ENCODE results near the gene MPDU1.
"Not testable (repeated sequence)": the region's sequence is repeated elsewhere in the genome, so short reads cannot be mapped to it uniquely, and the experiment has no call there.

MPDU1 gene

DNA sequence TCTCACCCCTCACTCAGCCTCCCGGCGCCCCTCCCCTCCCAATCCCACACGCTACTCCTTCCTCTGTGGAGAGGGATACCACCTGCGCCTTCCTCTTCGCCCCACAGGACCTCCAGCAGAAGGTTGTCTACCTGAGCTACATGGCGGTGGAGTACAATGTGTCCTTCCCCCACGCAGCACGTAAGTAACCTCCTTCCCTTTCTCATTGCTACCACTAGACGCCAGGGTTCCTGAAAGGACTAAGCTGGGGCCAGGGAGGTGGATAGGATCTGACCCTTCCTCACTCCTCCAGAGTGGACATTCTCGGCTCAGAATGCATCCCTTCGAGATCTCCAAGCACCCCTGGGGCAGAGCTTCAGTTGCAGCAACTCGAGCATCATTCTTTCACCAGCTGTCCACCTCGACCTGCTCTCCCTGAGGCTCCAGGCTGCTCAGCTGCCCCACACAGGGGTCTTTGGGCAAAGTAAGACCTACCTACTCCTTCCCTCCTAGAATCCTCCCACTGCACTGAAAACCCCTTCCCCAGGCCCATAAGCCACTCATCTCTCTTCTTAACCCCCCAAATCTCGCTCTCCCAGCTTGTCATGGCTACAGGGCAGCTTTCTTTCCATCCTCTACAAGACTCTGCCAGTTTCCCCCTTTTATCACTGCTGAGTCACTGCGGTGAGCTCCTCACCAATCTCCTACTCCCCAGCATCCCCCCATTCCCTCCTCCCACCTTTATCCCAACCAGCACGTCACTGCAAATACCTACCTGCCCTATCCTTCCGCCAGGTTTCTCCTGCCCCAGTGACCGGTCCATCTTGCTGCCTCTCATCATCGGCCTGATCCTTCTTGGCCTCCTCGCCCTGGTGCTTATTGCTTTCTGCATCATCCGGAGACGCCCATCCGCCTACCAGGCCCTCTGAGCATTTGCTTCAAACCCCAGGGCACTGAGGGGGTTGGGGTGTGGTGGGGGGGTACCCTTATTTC is 2.8 kb upstream of the MPDU1 start:
- DNase-seq (ENCODE audit: low read depth in 2 of 2, low spot score in 1 of 2): no peak

- DNase-seq (ENCODE audit: low read depth in 2 of 2, low spot score in 1 of 2): no peak
These were observed 1.0 kb upstream of the MPDU1 start for GRCh38 chr17:7582396-7583252.

DNA sequence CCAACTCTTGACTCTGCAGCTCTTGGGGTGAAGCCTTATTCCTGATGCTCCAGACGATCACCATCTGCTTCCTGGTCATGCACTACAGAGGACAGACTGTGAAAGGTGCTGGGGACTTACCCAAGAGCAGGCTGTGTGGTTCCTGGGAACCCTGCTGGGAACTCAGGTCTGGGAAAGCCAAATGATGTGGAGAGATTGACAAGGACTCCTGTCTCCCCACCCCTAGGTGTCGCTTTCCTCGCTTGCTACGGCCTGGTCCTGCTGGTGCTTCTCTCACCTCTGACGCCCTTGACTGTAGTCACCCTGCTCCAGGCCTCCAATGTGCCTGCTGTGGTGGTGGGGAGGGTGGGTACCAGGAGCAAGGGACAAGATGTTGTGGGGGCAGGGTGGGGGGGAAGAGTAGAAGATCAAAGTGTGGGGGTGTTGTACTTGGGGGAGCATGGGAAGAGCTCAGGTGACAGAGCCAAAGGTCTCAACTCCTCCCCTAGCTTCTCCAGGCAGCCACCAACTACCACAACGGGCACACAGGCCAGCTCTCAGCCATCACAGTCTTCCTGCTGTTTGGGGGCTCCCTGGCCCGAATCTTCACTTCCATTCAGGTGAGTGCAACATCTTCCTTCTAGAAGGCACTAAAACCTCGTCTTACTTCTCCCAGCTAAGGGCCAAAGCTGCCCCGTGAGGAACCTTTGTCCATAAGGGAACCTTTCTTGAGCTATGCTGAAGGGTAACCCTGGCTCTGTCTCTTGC is 3.2 kb downstream of the MPDU1 start:
- DNase-seq (ENCODE audit: low read depth in 2 of 2, low spot score in 1 of 2): no peak

- DNase-seq (ENCODE audit: low read depth in 2 of 2, low spot score in 1 of 2): no peak
These were observed 3.9 kb downstream of the MPDU1 start for GRCh38 chr17:7587420-7588151.

- DNase-seq (ENCODE audit: low read depth in 2 of 2, low spot score in 1 of 2): no peak
These were observed 5.0 kb downstream of the MPDU1 start for GRCh38 chr17:7588553-7589203.

DNA sequence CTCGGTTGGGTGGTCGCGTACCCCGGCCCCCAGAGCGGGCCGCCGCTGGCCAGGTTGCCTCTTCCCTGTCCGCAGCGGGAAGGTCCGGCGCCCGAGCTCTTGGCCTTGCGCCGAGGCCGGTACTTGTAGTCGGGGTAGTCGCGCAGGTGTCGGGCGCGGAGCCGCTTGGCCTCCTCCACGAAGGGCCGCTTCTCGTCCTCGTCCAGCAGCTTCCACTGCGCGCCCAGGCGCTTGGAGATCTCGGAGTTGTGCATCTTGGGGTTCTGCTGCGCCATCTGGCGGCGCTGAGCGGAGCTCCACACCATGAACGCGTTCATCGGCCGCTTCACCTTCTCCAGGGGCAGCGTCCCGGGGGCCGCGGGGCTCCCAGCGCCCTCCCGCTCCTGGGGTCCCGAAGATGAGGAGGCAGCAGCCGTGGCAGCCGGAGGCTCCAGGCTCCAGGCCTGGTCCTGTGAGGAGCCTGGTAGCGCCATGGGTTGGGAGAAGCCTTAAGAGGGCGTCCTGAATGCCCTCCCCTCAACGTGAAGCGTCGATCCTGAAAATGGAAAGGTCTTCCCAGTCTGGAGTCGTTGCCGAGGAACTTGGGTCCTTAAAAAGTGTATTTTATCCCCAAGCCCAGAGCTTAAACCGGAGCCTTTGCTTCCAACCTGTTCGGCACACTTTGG is 5.7 kb downstream of the MPDU1 start:
- peak in 1 of 2 donors; percentile 31 for DNase-seq (ENCODE audit: low read depth in 2 of 2, low spot score in 1 of 2)

DNA sequence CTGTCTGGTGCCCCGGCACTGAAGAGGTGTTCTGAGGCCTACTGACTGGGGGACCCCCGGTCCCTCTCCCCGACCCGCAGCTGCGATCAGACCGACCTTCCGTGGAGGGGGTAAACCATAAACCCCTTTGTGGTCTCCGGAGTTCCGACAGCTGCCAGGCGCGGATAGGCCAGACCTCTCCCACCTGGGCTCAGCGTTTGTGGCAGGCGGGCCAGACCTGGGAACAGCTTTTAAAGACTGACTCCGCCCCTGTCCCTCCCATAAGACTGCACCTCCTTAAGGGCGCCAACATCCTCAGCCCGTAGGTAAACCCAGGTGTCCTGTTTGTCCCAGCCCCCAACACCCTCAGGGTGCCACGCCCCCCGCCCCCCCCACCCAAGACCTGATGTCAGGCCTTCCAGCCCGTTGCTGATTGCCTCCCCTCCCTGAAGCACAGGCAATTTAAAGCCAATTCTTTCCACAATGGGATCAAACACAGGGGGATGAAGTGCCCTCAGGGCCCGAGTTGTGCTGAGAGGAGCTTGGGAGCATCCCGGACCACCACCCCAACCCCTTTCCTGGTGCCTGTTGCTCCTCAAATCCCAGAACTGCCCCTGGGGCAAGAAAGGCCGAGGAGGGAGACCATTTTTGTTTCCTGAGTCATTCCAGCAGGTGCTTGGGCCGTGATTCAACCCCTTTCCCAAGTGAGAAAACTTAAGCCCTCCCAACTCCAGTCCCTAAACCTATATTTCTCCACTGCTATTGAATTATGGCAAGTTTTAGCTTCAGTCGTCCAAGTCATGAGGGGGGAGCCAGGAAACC is 6.4 kb downstream of the MPDU1 start, which contains the start of gene SOX15:
SOX15 (minus strand) TSS at position 204 of the 801 bp plus-strand sequence. CDS start 418 bp downstream, outside the sequence.
- no peak for DNase-seq (ENCODE audit: low read depth in 2 of 2, low spot score in 1 of 2)

- DNase-seq (ENCODE audit: low read depth in 2 of 2, low spot score in 1 of 2): no peak
These were observed 7.1 kb downstream of the MPDU1 start for GRCh38 chr17:7590743-7591142.

DNA sequence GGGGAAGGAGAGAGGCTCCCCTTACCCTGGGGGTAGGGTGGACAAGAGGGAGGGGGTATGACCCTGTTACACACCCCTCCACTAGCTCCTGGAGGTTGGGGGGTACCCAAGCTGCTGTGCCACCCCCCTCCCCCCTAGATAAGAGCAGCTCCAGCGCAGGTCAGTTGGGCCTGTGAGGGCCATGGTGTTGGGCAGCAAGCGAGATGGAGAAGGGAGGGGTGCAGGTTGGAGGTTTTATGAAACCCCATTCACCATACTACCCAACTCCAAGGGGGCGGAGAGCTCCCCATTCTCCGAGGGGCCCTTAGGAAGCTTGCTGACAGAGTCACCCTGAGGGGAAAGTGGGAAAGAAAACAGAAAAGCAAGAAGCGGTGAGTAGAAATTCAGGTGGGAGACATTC is 7.9 kb downstream of the MPDU1 start:
- DNase-seq (ENCODE audit: low read depth in 2 of 2, low spot score in 1 of 2): no peak

- DNase-seq (ENCODE audit: low read depth in 2 of 2, low spot score in 1 of 2): no peak
These were observed 8.9 kb downstream of the MPDU1 start for GRCh38 chr17:7592422-7593021.

- DNase-seq (ENCODE audit: low read depth in 2 of 2, low spot score in 1 of 2): no peak
These were observed 9.6 kb downstream of the MPDU1 start for GRCh38 chr17:7593296-7593695.

- not testable (repeated sequence) for DNase-seq (ENCODE audit: low read depth in 2 of 2, low spot score in 1 of 2)
These were observed 13.9 kb downstream of the MPDU1 start for GRCh38 chr17:7597561-7597960.

DNA sequence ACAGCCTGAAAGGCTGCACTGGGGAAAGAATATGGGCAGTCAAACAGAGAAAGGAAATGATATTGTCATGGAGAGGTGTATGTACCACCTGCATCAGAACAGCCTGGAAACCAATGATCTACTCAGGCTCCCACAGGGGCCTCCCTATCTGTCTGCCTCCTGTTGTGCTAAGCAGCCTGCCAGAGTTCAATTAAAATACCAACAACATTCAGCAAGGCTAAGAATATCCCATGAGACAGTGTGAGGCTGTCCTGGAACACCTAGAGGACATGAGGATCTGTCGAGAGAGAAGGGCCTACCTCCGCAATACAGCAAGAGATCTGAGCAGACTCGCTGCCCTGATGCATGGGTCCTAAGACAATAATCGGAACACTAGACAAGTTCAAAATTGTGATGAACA is 22.6 kb downstream of the MPDU1 start:
- no peak for DNase-seq (ENCODE audit: low read depth in 2 of 2, low spot score in 1 of 2)

DNA sequence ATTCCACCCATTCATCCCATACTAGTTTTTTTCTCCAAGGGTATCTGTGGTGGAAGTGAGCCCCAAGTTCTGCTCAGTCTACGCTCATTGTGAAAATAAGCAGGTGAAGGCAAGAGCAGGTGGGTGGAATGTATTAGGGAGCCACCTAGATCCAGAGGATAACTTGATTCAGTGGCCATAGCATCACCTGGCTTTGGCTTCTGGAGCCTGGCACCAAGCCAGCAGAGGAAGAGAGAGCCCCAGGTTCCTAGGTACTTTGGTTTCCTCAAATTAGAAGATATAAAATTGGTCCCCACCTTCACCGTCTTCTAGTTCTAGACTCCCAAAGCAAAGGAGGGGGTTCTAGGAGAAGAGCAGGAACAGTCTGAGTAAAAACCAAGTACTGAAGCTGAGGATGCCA is 27.0 kb downstream of the MPDU1 start:
- DNase-seq (ENCODE audit: low read depth in 2 of 2, low spot score in 1 of 2): no peak

DNA sequence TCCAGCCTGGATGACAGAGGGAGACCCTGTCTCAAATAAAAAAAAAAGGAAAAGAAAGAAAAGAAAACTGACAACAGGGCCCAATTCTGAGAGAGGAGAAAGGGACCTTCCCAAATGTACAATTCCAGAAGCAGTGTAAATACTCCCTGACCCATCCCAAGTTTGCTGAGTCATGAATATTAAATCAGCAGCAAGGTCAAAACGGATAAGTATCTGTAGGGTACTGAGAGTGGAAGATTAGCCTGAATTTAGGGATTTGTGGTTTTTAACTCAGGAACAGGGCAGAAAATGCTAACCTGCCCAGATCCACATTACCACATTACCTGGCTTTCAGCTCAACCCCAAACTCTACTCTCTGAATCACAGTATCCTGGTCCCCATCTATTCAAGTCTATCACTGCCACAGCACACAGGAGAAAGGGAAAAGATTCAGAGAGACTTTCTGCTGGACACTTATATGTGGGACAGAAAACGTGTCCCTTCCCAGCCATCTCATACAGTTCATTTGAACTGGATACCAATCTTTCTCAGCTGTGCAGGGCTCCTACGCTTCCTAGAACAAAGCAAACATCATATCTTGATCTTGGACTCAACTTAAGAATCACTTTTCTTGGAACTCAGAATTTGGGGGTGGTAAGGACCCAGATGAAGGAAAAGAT is 28.1 kb downstream of the MPDU1 start:
- no peak for DNase-seq (ENCODE audit: low read depth in 2 of 2, low spot score in 1 of 2)

DNA sequence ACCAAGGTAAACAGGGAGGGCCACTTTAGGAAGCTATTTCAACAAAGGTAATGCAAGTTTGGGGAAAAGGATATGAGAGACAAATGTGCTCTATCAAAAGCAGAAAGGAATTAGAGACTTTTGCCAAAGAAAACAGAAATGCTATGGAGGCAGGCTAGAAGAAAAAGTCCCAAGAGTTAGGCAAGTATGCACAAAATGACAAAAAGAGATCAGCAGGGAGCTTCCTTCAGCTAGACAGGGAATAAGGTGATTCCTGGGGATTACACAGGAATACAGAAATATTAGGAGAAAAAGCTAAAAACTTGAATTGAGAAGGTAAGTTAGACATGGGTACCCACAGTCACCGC is 28.6 kb downstream of the MPDU1 start:
- DNase-seq (ENCODE audit: low read depth in 2 of 2, low spot score in 1 of 2): no peak

GRCh38 chr17:7613769-7614424 is 30.2 kb downstream of the MPDU1 start:
- no peak for DNase-seq (ENCODE audit: low read depth in 2 of 2, low spot score in 1 of 2)

All from stimulated activated CD8-positive, alpha-beta memory T cell treated with anti-CD3 and anti-CD28 coated beads, Interleukin-4, amount 100 ng/mL, for 4 hours (primary cell).